OCI-LY7 (cell line): ENCODE measurements around the gene ANG. TPM values are rescaled to one million over a fixed set of nuclear protein-coding genes. Genes with fewer than 3 reads are reported as not detected.

Source experiments
- BruUV-seq: library from RNA; stranded (reverse); fragments of 400-500 nt; replicated peaks from 2 replicates; lab custom pipeline; 2021; lab: Mats Ljungman, UMichigan
- CTCF ChIA-PET: fragments of 300-600 bp; sonication (Branson Sonifier 250); formaldehyde crosslinking; loops from one replicate; lab custom pipeline; 2022; ENCODE audit warnings: antibody characterized with exemption; ENCODE audit not compliant: unreplicated experiment; lab: Charles Lee
- POLR2A ChIA-PET: fragments of 300-600 bp; sonication (Branson Sonifier 250); formaldehyde crosslinking; loops from one replicate; lab custom pipeline; 2022; ENCODE audit warnings: antibody characterized with exemption; lab: Charles Lee
- DNase-seq: peaks from one replicate; pipeline ENCODE4 v3.0.0-alpha.2; 2015; ENCODE audit warnings: low spot score
- H2AFZ ChIP-seq: fragments of 200-600 bp; sonication (generic), shearing (Covaris generic); 2 replicates; pipeline ENCODE4 v1.6.1; 2014; ENCODE audit warnings: mild to moderate bottlenecking, antibody characterized with exemption, low read length, moderate library complexity
- H3K27ac ChIP-seq: fragments of 200-600 bp; sonication (generic); 2 replicates; pipeline ENCODE4 v1.5.1; 2014; ENCODE audit warnings: mixed run types, low read depth, mild to moderate bottlenecking, moderate library complexity, low read length, inconsistent platforms; ENCODE audit not compliant: poor library complexity, severe bottlenecking
- H3K36me3 ChIP-seq: fragments of 200-600 bp; sonication (generic); 2 replicates; pipeline ENCODE4 v1.6.1; 2014; ENCODE audit warnings: mild to moderate bottlenecking, antibody characterized with exemption, low read length, moderate library complexity, mixed read lengths; ENCODE audit not compliant: insufficient read depth
- H3K4me1 ChIP-seq: fragments of 200-600 bp; sonication (generic); 2 replicates; pipeline ENCODE4 v1.5.1; 2014; ENCODE audit warnings: mild to moderate bottlenecking, low read length; ENCODE audit not compliant: insufficient read depth, poor library complexity, severe bottlenecking
- H3K4me2 ChIP-seq: fragments of 200-600 bp; sonication (generic); 2 replicates; pipeline ENCODE4 v1.6.1; 2014; ENCODE audit warnings: mild to moderate bottlenecking, low read length
- H3K4me3 ChIP-seq: fragments of 200-600 bp; sonication (generic); 2 replicates; pipeline ENCODE4 v1.5.1; 2014; ENCODE audit warnings: mild to moderate bottlenecking, low read depth, low read length; ENCODE audit not compliant: poor library complexity, severe bottlenecking
- H3K79me2 ChIP-seq: fragments of 200-600 bp; sonication (generic); 2 replicates; pipeline ENCODE4 v1.6.1; 2016; ENCODE audit warnings: low read depth, mild to moderate bottlenecking, low read length, moderate library complexity, mixed read lengths; ENCODE audit not compliant: insufficient read depth
- H3K9me2 ChIP-seq: fragments of 200-600 bp; sonication (generic); 2 replicates; pipeline ENCODE4 v1.6.1; 2016; ENCODE audit warnings: mild to moderate bottlenecking, low read length, mixed read lengths; ENCODE audit not compliant: insufficient read depth
- H3K9me3 ChIP-seq: fragments of 200-600 bp; sonication (generic); 2 replicates; pipeline ENCODE4 v1.6.1; 2014; ENCODE audit warnings: mild to moderate bottlenecking, mixed run types, low read length, mixed read lengths
- H4K20me1 ChIP-seq: fragments of 200-600 bp; sonication (generic); 2 replicates; pipeline ENCODE4 v1.6.1; 2014; ENCODE audit warnings: mild to moderate bottlenecking, antibody characterized with exemption, low read length, moderate library complexity, mixed read lengths; ENCODE audit not compliant: insufficient read depth
- CTCF ChIP-seq: fragments of 200-600 bp; sonication (generic); conservative IDR thresholded peaks from 2 replicates; pipeline ENCODE4 v1.5.1; 2014; ENCODE audit warnings: mild to moderate bottlenecking, antibody characterized with exemption, low read length, moderate library complexity, mixed read lengths
- EZH2phosphoT487 ChIP-seq: fragments of 200-600 bp; sonication (generic); IDR thresholded peaks from 2 replicates; pipeline ENCODE4 v1.6.1; 2018; ENCODE audit warnings: low read depth, borderline replicate concordance, mild to moderate bottlenecking, mixed run types, antibody characterized with exemption, low read length, moderate library complexity, mixed read lengths
- intact Hi-C: fragments of 100-400 bp; cut with micrococcal nuclease; formaldehyde crosslinking; loops from one replicate; pipeline ENCODE4 v1.10.0; 2022; ENCODE audit not compliant: unreplicated experiment
- total RNA-seq, 2 experiments: library from RNA; depleted of rRNA in 1 of 2; stranded (reverse); fragments of >200 nt in 1 of 2; shearing (Covaris generic) in 1 of 2; gene quantifications; 2 replicates each; pipeline ENCODE4 v1.2.3, GENCODE V29; 2014 to 2022

Gene ANG
- total RNA-seq, 2 experiments from 2014 or later = not detected

- H3K4me1 ChIP-seq = peaks cover 42% of the 10 kb centered on the region
Measured at GRCh38 chr14:20683891-20684661, 4.5 kb upstream of the ANG start, which contains the start of gene RNASE4. Gene RNASE4 (plus strand): TSS chr14:20684560. CDS start chr14:20699372, 14,812 bp downstream.

GRCh38 chr14:20684662-20685456 is 3.7 kb upstream of the ANG start:
- ChIA-PET POLR2A (interaction anchor here (1.2 to 1.4 kb wide), 3 partner anchors 48 to 357 kb away, joined by 3 to 4 read pairs (median 3); no protein-coding TSS in a partner anchor), CTCF (interaction anchor here (1.1 kb wide), 1 partner anchor 72 kb away, joined by 4 read pairs; no protein-coding TSS in a partner anchor)
- peaks cover 39% of the 10 kb centered on the region for H3K4me1 ChIP-seq
- H3K79me2 ChIP-seq = no peaks in the 10 kb centered on the region
- peak overlapping the region; percentile 94 for H3K4me2 ChIP-seq
- H3K9me3 ChIP-seq = no peaks in the 10 kb centered on the region
- no peak for DNase-seq
- H3K27ac ChIP-seq = no peak overlapping the region
- no peaks in the 10 kb centered on the region for H3K36me3 ChIP-seq
- TF ChIP-seq EZH2phosphoT487 (no peak), CTCF (no peak)
- peak overlapping the region; percentile 32 for H2AFZ ChIP-seq
- intact Hi-C loops = loop anchor here (5.0 to 10.0 kb wide), 4 partner anchors 223 to 420 kb away; partner anchors contain the start of genes PIP4P1 and TMEM253
- peak overlapping the region; percentile 74 for H3K4me3 ChIP-seq
- BruUV-seq = no TSS peak
- peaks cover 6% of the 10 kb centered on the region; the same call in 1 of the 2 replicates for H4K20me1 ChIP-seq
- no peaks in the 10 kb centered on the region for H3K9me2 ChIP-seq

More at GRCh38 chr14:20683891-20684661, 4.5 kb upstream of the ANG start, which contains the start of gene RNASE4:
- no peak for TF ChIP-seq EZH2phosphoT487
- TF ChIP-seq CTCF = no peak
- Histone ChIP-seq H3K36me3 (no peaks in the 10 kb centered on the region), H3K79me2 (no peaks in the 10 kb centered on the region), H3K4me3 (peak within 1 kb of the TSS; percentile 74), H3K9me3 (no peaks in the 10 kb centered on the region), H3K9me2 (no peaks in the 10 kb centered on the region), H2AFZ (peak within 1 kb of the TSS; percentile 79), H4K20me1 (peaks cover 6% of the 10 kb centered on the region; the same call in 1 of the 2 replicates), H3K27ac (peak within 1 kb of the TSS; percentile 49), H3K4me2 (peak within 1 kb of the TSS; percentile 94)
- intact Hi-C loops = loop anchor here (1.0 to 10.0 kb wide), 6 partner anchors 16 to 421 kb away; partner anchors contain the start of genes PARP2, PIP4P1 and TMEM253
- peak; percentile 68 for DNase-seq
- ChIA-PET CTCF (interaction anchor here (0.6 to 1.1 kb wide), 2 partner anchors 72 to 342 kb away, joined by 3 to 4 read pairs; no protein-coding TSS in a partner anchor), POLR2A (interaction anchor here (0.9 to 1.2 kb wide), 4 partner anchors 10 to 356 kb away, joined by 3 read pairs; partner anchors contain the start of gene PARP2)
- no TSS peak for BruUV-seq
